HG03097 (cell line): ENCODE results near the gene UBXN11.
"Not testable (repeated sequence)": the region's sequence is repeated elsewhere in the genome, so short reads cannot be mapped to it uniquely, and the experiment has no call there.

Experiments used
- ATAC-seq: cut with Tn5 transposase; IDR thresholded peaks from one replicate; pipeline ENCODE4 v1.9.1; 2021; ENCODE audit not compliant: unreplicated experiment, low FRiP score

UBXN11 gene

DNA sequence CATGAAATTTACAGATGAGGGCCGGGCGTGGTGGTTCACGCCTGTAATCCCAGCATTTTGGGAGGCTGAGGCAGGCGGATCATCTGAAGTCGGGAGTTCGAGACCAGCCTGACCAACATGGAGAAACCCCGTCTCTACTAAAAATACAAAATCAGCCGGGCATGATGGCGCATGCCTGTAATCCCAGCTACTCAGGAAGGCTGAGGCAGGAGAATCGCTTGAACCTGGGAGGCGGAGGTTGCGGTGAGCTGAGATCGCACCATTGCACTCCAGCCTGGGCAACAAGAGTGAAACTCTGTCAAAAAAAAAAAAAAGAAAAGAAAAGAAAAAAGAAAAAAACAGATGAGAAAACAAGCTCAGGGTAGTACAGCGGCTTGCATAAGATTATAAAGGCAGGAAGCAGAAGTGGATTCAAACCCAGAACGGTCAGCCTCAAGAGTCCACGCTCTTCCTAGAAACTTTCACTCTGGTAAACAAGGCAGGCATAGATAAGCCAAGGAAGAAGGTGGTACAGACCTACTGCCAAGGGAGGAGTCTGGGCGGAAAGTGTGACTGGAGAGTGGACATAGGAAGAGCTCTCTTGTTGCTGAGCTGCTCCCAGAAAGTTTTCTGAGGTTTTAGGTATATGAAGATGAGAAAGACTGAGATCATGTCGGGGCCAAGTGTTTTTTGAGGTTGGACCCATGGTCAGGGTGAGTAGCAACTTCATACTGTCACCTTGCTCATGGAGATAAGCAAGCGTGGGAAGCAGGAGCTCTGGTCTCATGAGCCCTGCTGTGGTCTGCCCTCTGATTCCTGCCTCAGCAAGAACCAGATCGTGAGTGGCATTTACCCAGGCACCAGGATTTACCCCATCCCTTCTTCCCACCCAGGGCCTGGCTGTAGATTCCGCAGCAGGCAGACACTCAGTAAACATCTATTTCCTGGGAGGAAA is 1.8 kb upstream of the UBXN11 start:
- ATAC-seq, result not testable (repeated sequence)

DNA sequence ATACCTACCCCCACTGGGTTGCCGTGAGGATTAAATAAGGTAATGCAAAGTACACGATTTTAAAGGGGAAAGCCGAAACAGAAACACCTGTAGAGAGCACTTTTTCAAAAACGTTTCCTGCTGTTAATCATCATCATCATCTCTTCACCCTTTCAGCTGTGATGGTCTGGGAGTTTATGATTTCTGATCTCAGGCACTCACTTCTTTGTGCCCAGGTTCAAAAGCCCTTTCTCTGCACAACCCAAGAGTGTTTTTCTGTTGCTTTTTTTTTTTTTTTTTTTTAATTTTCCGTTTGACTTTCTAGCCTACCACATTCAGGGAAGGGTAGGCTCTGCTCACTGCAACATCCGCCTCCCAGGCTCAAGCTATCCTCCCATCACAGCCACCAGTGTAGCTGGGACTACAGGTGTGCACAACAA is 936 bp upstream of the UBXN11 start:
- ATAC-seq, result peak; percentile 11

DNA sequence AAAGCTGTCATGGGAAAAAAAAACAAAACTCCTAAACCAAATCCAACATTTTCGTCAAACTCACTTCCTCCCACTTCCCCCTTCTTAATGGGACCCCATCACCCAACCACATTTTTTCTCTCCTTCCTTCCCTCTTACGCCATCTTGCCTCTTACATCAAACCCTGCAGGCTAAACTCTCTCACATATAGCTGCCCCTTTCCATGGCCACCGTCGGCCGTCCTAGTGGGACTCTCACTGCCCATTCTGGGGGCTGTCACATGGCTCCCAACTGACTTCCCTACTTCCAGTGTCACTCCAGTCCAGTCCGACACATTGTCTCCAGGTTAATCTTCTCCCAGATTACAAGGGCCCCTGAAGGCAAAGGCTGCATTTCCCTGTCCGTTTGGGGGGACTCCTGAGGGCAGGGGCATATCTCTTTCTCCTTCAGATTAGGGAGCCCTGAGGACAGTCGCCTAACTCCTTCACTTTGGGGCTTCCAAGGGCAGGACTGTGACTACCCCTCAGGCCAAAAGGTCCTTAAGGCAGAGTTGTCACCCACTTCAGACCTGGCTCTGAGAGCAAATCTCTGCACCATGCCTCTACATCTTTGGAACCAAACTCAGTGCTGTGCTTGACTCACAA is 658 bp downstream of the UBXN11 start:
- peak; percentile 10 for ATAC-seq

DNA sequence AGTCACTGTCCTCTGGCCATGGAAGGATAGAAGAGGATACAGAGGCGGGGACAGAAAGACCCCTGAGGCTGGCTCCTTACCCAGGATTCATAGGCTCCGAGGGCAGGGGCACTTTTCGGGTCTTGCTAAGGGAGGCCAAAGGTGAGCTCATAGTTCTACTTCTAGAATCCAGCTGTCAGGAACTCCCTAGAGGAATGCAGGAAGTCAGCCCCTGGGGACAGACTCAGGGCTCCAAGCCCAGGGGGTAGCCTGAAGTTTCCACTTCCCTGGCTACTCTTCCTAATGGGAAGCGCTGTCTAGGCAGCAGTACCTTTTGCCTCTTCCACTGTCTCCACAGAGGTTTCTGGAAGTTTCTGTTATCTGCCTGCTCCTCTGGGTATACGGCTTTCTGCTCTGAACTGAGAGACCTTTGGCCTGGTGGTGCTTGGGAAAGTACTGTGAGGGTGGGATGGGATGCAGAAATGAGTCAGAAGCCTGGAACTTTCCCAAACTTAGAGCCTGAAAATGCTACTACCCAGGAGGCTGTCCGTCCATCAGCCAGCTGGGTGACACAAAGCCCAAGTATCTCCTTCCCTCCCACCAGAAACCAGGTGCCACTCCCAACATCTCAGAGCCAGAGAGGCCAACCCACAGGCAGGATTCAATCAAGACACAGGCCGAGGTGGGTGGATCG is 3.6 kb downstream of the UBXN11 start:
- no peak for ATAC-seq

GRCh38 chr1:26300578-26301275 is 5.7 kb downstream of the UBXN11 start:
- no peak for ATAC-seq

DNA sequence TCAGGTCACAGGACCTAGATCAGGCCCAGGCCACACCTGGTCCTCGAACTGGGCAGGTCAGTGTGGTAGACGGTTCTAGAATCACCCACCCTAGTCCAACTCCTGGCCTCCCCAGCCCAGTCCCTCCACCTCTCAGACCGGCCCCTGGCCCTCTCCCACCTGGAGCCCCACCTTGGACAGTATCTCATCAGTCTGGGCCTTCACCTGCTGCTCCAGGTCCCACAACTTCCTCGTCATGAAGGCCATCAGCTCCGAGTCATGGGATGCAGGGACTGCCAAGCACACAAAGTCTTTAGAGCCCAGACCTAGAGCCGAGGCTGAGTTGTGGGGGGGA is 8.7 kb downstream of the UBXN11 start:
- no peak for ATAC-seq

DNA sequence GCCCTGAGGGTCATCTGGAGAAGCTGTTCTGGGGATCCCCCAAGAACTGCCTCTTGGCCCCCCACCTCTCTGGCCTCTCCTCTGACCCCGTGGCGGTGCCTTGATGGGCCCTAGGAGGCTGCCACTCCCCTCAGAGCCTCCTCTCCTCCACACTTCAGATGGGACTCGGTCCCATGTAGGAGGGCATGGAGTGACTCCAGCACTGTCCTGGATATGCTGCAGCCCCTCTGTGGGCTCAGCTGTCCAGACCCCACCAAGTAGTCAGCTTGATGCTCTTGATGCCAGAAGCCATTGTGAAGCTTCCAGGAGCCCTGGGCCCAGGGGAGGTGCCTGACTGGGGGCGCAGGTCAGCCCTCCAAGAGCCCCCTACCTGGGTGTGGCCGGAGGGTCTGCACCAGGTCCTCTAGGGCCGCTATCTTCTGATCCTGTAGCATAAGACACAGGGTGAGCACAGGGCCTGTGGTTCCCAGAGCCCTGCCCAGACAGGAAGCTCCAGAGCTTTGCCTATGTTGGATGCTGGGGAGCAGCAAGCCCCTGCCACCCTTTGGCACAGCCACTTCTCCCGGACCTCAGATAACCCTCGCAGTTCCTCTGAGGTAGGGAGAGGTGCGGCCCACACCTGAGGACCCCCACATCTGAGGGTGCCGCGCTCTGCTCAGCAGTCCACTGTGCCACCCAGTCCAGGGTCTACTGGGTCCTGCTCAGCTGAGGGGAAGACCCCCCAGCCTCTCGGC is 9.2 kb downstream of the UBXN11 start:
- ATAC-seq, result no peak

GRCh38 chr1:26296340-26297056 is 9.9 kb downstream of the UBXN11 start:
- no peak for ATAC-seq

DNA sequence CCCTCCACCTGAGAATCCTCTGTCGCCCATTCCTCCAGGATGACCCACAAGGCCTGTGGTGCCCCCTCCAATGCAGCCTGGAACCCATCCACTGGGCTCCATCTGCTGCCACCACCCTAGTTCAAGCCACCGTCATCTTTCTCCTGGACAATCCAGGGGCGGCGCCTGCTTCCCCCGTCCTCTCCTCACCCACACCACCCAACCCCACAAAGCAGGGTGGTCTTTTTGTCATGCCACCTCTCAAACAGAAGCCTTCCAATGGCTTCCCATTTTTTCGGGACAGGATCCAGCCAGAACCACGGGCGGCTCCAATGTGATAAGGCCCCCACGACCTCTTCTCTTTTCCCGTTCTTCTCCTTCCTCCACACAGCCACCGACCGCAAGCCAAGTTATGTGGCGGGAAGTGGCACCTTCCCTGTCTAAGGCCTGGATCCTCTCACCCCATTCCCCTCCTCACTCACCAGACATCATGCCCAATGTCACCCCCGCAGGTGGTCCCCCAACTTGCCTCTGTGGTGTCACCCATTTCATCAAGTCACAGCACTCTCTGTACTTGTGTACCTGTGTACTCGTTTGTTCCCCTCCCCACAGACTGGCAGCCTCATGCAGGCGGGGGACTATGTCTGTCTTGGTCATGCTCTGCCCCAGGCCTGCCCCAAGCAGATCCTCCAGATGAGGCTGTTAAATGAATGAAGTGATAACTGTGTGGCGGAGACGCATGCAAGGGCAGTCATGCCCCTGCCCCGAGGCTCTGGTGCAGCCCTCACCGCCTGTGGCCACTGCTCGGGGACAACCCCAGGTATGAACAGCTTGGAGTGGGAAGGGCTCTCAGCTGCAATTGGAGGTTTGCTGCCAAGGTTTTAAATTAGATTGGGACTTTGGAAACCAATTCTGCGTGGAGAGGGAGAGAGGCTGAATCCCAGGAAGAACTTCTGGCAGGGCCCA is 11.0 kb downstream of the UBXN11 start:
- no peak for ATAC-seq

- no peak for ATAC-seq
Observed at GRCh38 chr1:26293911-26294463, 12.4 kb downstream of the UBXN11 start.

DNA sequence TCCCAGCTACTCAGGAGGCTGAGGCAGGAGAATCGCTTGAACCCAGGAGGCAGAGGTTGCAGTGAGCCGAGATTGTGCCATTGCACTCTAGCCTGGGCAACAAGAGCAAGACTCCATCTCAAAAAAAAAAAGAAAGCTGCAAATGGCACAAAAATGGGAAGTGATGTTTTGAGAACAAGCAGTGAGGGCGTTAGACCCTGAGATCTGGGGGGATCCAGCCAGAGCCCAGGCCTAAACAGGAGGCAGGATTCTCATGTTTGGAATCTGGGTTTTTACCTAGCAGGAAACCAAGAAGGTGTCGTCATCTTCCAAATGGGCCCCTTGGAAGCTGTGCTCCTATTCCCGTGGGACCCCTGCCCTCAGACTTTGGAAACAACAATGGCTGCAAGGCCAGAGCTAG is 13.7 kb downstream of the UBXN11 start:
- ATAC-seq, result not testable (repeated sequence)

DNA sequence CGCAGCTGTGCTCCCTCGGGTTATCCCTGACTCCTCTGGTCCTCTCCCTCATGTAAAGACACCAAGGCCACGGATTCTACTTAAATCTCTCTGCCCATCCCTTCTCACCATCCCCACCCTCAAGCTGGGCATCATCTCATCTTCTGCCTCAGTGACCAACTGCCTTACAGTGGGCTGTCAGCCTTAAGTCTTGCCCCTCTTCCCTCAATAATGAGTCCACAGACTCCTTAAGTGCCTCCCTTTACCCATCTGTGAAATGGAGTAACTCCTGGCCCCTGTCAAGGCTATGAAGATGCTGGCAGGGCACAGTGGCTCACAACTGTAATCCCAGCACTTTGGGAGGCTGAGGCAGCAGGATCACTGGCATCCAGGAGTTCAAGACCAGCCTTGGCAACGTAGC is 14.5 kb downstream of the UBXN11 start:
- ATAC-seq, result no peak

DNA sequence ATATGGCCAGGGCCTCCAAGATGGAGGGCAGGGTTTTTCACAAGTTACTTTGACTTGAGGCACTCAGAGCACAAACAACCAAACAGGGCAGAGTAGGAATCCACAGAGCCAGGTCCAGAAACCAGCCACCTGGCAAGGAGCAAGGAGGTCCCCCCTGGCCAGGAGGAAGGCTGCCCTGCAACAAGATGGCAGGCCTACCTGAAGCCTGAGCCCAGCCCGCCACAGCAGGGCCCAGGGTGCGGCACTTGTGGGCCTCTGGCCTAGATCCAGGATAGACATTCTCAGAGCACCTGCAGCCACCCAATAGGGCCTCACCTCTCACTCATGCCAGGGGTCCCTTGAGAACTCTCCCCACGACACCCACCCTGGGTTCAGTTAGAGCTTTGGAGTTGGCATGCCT is 15.0 kb downstream of the UBXN11 start:
- ATAC-seq, result no peak

- ATAC-seq, result no peak
Observed at GRCh38 chr1:26290882-26291261, 15.6 kb downstream of the UBXN11 start.

DNA sequence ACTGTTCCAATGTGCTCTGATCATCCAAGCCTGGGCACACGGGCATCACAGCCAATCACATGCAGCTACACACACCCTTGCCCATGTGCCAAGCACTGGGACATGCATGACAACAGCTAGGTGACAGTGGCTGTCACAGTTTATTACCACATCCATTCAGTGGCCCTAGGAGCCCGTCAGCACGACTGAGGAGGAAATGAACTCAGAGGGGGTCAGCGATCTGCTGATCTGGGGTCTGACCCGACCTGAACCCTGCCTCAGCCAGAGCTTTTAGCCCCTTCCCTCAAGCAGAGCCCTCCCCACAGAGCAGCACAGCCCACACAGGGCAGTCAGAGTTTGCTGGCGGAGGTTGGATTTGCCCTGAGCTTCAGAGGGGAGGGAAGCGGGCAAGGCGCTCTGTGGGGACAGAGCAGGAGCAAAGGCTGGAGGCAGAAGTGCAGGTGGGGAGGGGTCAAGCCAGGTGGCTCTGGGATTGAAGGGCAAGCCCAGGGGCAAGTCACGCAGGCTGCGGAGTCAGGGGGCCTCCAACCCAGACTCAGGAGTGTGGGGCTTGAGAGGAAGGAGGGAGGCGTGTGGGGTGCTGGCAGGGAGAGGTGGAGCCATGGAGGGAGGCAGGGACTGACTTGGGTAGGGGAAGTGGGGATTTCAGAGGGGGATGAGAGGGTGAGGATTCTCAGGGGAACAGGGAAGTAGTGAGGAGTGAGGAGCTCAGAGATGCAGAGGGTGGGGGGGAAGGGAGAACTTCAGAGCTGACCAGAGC is 16.1 kb downstream of the UBXN11 start:
- ATAC-seq, result no peak

GRCh38 chr1:26289158-26290059 is 17.0 kb downstream of the UBXN11 start:
- no peak for ATAC-seq
